Activated CD4-positive, CD25-positive, alpha-beta regulatory T cell treated with anti-CD3 and anti-CD28 coated beads, Interleukin-2, amount 50 U/mL, for 16 hours (primary cell): ENCODE data around the gene ORM2.

Experiments
- DNase-seq: peaks from one replicate; pipeline ENCODE4 v3.0.0-alpha.2; 2020; ENCODE audit warnings: low read depth, low spot score

ORM2 gene

GRCh38 chr9:114370251-114370967 is 40.7 kb downstream of the ORM2 start:
- no peak for DNase-seq

GRCh38 chr9:114370968-114371320 is 41.3 kb downstream of the ORM2 start:
- no peak for DNase-seq

GRCh38 chr9:114371343-114371944 is 41.8 kb downstream of the ORM2 start:
- DNase-seq: no peak

- no peak for DNase-seq
Measured at GRCh38 chr9:114371973-114372917, 42.6 kb downstream of the ORM2 start.

- peak; percentile 60 for DNase-seq
Measured at GRCh38 chr9:114372921-114373448, 43.3 kb downstream of the ORM2 start.

- DNase-seq: no peak
Measured at GRCh38 chr9:114373960-114374730, 44.5 kb downstream of the ORM2 start.

- DNase-seq: no peak
Measured at GRCh38 chr9:114374936-114375335, 45.3 kb downstream of the ORM2 start.

- DNase-seq: no peak
Measured at GRCh38 chr9:114375386-114376175, 45.9 kb downstream of the ORM2 start.

- DNase-seq: no peak
Measured at GRCh38 chr9:114376586-114377445, 47.1 kb downstream of the ORM2 start.

GRCh38 chr9:114378016-114378415 is 48.3 kb downstream of the ORM2 start:
- no peak for DNase-seq

- no peak for DNase-seq
Measured at GRCh38 chr9:114378883-114379282, 49.2 kb downstream of the ORM2 start.
